Esophagus muscularis mucosa (tissue), 4 donors: Measurements from ENCODE around the gene DCDC2. TPM values are rescaled to one million over a fixed set of nuclear protein-coding genes. Genes with fewer than 3 reads are reported as not detected.
A peak's percentile ranks its signal among the peaks of the same experiment; 100 is the strongest.

Experiments
- DNase-seq: peaks from one replicate; pipeline ENCODE4 v3.0.0-alpha.2; 2017; ENCODE audit errors: extremely low spot score
- H3K27ac ChIP-seq, 4 donors: fragments of 200-600 bp; sonication (generic); replicated peaks in 1 of 4; 1 replicate in 3 of 4; 2 replicates in 1 of 4; pipeline ENCODE4 v1.5.1; 2016 to 2019; ENCODE audit warnings: mild to moderate bottlenecking in 1 of 4
- H3K27me3 ChIP-seq, 4 donors: fragments of 200-600 bp; sonication (generic); one replicate each; pipeline versions ENCODE4 v1.5.1 to v1.6.0; 2016 to 2019
- H3K36me3 ChIP-seq, 4 donors: fragments of 200-600 bp; sonication (generic); one replicate each; pipeline ENCODE4 v1.5.1; 2016 to 2019
- H3K4me1 ChIP-seq, 4 donors: fragments of 200-600 bp; sonication (generic); one replicate each; pipeline ENCODE4 v1.5.1; 2016 to 2019
- H3K4me3 ChIP-seq, 4 donors: fragments of 200-600 bp; sonication (generic); 1 replicate in 2 of 4; 2 replicates in 2 of 4; pipeline ENCODE4 v1.5.1; 2016 to 2019; ENCODE audit warnings: mild to moderate bottlenecking in 4 of 4, moderate library complexity in 1 of 4
- H3K9me3 ChIP-seq, 4 donors: fragments of 200-600 bp; sonication (generic); 1 replicate in 3 of 4; 2 replicates in 1 of 4; pipeline ENCODE4 v1.5.1; 2016 to 2019
- CTCF ChIP-seq, 3 experiments: fragments of 200-600 bp in 2 of 3; fragments of 450-650 bp in 1 of 3; sonication (generic) in 2 of 3; IDR thresholded peaks; one replicate each; pipeline ENCODE4 v1.5.1; 2017 to 2019; ENCODE audit warnings: antibody characterized with exemption in 3 of 3, mild to moderate bottlenecking in 2 of 3, moderate library complexity in 1 of 3
- EP300 ChIP-seq: sonication (generic); formaldehyde crosslinking; IDR thresholded peaks from one replicate; pipeline ENCODE4 v1.6.1; 2017; ENCODE audit warnings: antibody characterized with exemption
- POLR2A ChIP-seq: fragments of 450-650 bp; IDR thresholded peaks from one replicate; pipeline ENCODE4 v1.6.1; 2017; ENCODE audit warnings: antibody characterized with exemption, moderate library complexity, mild to moderate bottlenecking, low read depth
- POLR2AphosphoS5 ChIP-seq, 2 donors: sonication (generic); formaldehyde crosslinking; IDR thresholded peaks; one replicate each; pipeline ENCODE4 v1.6.1; 2017; ENCODE audit warnings: antibody characterized with exemption in 2 of 2
- WGBS: methylation state at CpG from one replicate; pipeline ENCODE4 v1.1.5; 2018; 5-methylcytosine and 5-hydroxymethylcytosine counted together
- intact Hi-C: fragments of 100-400 bp; cut with DNase I; formaldehyde crosslinking; loops from one replicate; pipeline ENCODE4 v1.15.1; 2023
- total RNA-seq, 4 donors: library from RNA; depleted of rRNA; stranded (reverse); fragments of >200 nt; gene quantifications; one replicate each; pipeline versions ENCODE4 v1.1.0 to v1.2.1, GENCODE V29; 2016

DCDC2 gene
- total RNA-seq, 4 donors from 2014 or later = not detected

GRCh38 chr6:24274441-24275083 is 83.3 kb downstream of the DCDC2 start:
- no peaks in the 10 kb centered on the region for H3K27me3 ChIP-seq
- H3K4me1 ChIP-seq = no peaks in the 10 kb centered on the region
- intact Hi-C loops = loop anchor here (10.0 kb wide), 1 partner anchor 210 kb away; no protein-coding TSS in a partner anchor
- no peaks in the 10 kb centered on the region for H3K9me3 ChIP-seq
- no peak for TF ChIP-seq EP300
- TF ChIP-seq CTCF (IDR thresholded peaks at IDR 0.05) = peak; percentile 29 to 63 (median 48)
- no peak for TF ChIP-seq POLR2AphosphoS5 (IDR thresholded peaks at IDR 0.05)
- TF ChIP-seq POLR2A = no peak
- no peak overlapping the region for H3K4me3 ChIP-seq
- H3K27ac ChIP-seq = no peak overlapping the region
- H3K36me3 ChIP-seq = no peaks in the 10 kb centered on the region
- DNase-seq = no peak
- WGBS = 10% methylated on average over 1 of the region's 1 CpG

- no peak overlapping the region for H3K4me3 ChIP-seq
- DNase-seq = no peak
- WGBS = 77% methylated on average over 7 of the region's 7 CpGs
- TF ChIP-seq POLR2AphosphoS5 (IDR thresholded peaks at IDR 0.05) = no peak
- no peak for TF ChIP-seq CTCF (IDR thresholded peaks at IDR 0.05)
- TF ChIP-seq POLR2A = no peak
- H3K27ac ChIP-seq = no peak overlapping the region
- no peaks in the 10 kb centered on the region for H3K9me3 ChIP-seq
- no peaks in the 10 kb centered on the region for H3K4me1 ChIP-seq
- H3K36me3 ChIP-seq = no peaks in the 10 kb centered on the region
- intact Hi-C loops = loop anchor here (10.0 kb wide), 1 partner anchor 208 kb away; no protein-coding TSS in a partner anchor
- H3K27me3 ChIP-seq = no peaks in the 10 kb centered on the region
Measured at GRCh38 chr6:24273096-24273870, 84.6 kb downstream of the DCDC2 start.

- Histone ChIP-seq H3K9me3 (no peaks in the 10 kb centered on the region), H3K4me1 (no peaks in the 10 kb centered on the region), H3K4me3 (no peak overlapping the region), H3K36me3 (no peaks in the 10 kb centered on the region), H3K27ac (no peak overlapping the region), H3K27me3 (no peaks in the 10 kb centered on the region)
- TF ChIP-seq POLR2A (no peak), POLR2AphosphoS5 (IDR thresholded peaks at IDR 0.05) (no peak), EP300 (no peak), CTCF (IDR thresholded peaks at IDR 0.05) (no peak)
- intact Hi-C loops = loop anchor here (10.0 kb wide), 1 partner anchor 208 kb away; no protein-coding TSS in a partner anchor
- no peak for DNase-seq
Measured at GRCh38 chr6:24272553-24272952, 85.3 kb downstream of the DCDC2 start.

- Histone ChIP-seq H3K4me3 (no peak overlapping the region), H3K4me1 (no peaks in the 10 kb centered on the region), H3K36me3 (no peaks in the 10 kb centered on the region), H3K27me3 (no peaks in the 10 kb centered on the region), H3K27ac (no peak overlapping the region), H3K9me3 (no peaks in the 10 kb centered on the region)
- intact Hi-C loops = loop anchor here (10.0 kb wide), 1 partner anchor 207 kb away; no protein-coding TSS in a partner anchor
- TF ChIP-seq CTCF (IDR thresholded peaks at IDR 0.05) (no peak), POLR2A (no peak)
- WGBS = 94% methylated on average over 1 of the region's 1 CpG
- DNase-seq = no peak
Measured at GRCh38 chr6:24272148-24272547, 85.7 kb downstream of the DCDC2 start.
